Lower leg skin (tissue), 3 donors: Measurements from ENCODE around the gene ASPG.

Source experiments
- CTCF ChIP-seq, 3 donors: fragments of 450-650 bp; IDR thresholded peaks; one replicate each; pipeline ENCODE4 v1.5.1; 2016; ENCODE audit warnings: antibody characterized with exemption in 3 of 3, mild to moderate bottlenecking in 3 of 3, moderate library complexity in 2 of 3
- POLR2A ChIP-seq, 2 donors: fragments of 450-650 bp; IDR thresholded peaks; one replicate each; pipeline ENCODE4 v1.6.1; 2016 to 2017; ENCODE audit warnings: antibody characterized with exemption in 2 of 2, mild to moderate bottlenecking in 1 of 2, moderate library complexity in 1 of 2

- TF ChIP-seq CTCF (IDR thresholded peaks at IDR 0.05) (no peak), POLR2A (IDR thresholded peaks at IDR 0.05) (no peak)
Measured at GRCh38 chr14:104066279-104066678, 19.2 kb upstream of the ASPG start.
